Renal cortical epithelial cell (primary cell): ENCODE results near the gene IFNAR1. TPM values are rescaled to one million over a fixed set of nuclear protein-coding genes. Genes with fewer than 3 reads are reported as not detected.
"Not testable (repeated sequence)": the region's sequence is repeated elsewhere in the genome, so short reads cannot be mapped to it uniquely, and the experiment has no call there.

Experiments
- DNase-seq: peaks from one replicate; pipeline ENCODE4 v3.0.0-alpha.2; 2011; ENCODE audit warnings: low read depth
- total RNA-seq: library from RNA; depleted of rRNA; stranded (reverse); fragments of >200 nt; gene quantifications from 2 replicates; pipeline ENCODE4 v1.2.3, GENCODE V29; 2014

The IFNAR1 gene
- total RNA-seq, 1 donor from 2014 or later: 58.3 TPM

- DNase-seq: no peak
These were observed 21.0 kb downstream of the IFNAR1 start for GRCh38 chr21:33345751-33346238.

DNA sequence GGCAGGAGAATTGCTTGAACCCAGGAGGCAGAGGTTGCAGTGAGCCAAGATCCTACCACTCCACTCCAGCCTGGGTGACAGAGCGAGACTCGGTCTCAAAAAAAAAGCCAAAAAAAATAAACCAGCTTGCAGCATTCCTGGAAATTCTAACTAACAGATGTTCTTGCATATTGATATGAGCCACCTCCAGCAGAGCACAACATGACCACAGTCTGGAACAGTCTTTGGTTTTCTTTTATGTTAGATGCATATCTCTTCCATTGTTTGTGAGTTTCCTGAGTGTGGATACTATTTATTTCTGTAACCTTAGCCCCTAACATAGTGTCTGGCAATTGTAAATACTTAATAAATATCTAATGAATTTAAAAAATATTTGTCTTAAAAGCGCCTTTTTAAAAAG lies 23.9 kb downstream of the IFNAR1 start:
- no peak for DNase-seq

- no peak for DNase-seq
These were observed 25.9 kb downstream of the IFNAR1 start for GRCh38 chr21:33350676-33351075.

DNA sequence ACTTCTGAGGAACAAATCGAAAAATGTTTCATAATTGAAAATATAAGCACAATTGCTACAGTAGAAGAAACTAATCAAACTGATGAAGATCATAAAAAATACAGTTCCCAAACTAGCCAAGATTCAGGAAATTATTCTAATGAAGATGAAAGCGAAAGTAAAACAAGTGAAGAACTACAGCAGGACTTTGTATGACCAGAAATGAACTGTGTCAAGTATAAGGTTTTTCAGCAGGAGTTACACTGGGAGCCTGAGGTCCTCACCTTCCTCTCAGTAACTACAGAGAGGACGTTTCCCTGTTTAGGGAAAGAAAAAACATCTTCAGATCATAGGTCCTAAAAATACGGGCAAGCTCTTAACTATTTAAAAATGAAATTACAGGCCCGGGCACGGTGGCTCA lies 30.6 kb downstream of the IFNAR1 start:
- DNase-seq: no peak

GRCh38 chr21:33355996-33356395 lies 31.2 kb downstream of the IFNAR1 start:
- no peak for DNase-seq

DNA sequence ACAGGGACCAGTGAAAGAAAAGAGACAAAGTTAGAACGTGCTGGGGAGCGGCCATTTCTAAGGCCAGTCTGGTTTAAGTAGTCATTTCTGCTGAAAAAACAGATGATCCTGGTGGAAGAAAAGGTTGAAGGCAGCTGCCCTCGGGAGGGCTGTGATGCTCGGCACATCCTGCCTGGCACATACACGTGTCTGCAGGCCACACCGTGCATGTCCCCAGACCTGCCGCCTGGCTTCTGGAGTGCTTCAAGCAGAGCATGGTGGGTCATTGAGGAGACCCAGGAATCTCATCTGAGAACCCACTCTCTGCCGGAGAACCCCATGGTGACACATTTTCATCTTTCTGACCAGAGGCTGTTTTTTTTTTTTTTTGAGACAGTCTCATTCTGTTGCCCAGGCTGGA lies 32.4 kb downstream of the IFNAR1 start:
- no peak for DNase-seq

GRCh38 chr21:33359446-33359845 lies 34.7 kb downstream of the IFNAR1 start:
- no peak for DNase-seq

GRCh38 chr21:33360281-33360680 lies 35.5 kb downstream of the IFNAR1 start:
- no peak for DNase-seq

DNA sequence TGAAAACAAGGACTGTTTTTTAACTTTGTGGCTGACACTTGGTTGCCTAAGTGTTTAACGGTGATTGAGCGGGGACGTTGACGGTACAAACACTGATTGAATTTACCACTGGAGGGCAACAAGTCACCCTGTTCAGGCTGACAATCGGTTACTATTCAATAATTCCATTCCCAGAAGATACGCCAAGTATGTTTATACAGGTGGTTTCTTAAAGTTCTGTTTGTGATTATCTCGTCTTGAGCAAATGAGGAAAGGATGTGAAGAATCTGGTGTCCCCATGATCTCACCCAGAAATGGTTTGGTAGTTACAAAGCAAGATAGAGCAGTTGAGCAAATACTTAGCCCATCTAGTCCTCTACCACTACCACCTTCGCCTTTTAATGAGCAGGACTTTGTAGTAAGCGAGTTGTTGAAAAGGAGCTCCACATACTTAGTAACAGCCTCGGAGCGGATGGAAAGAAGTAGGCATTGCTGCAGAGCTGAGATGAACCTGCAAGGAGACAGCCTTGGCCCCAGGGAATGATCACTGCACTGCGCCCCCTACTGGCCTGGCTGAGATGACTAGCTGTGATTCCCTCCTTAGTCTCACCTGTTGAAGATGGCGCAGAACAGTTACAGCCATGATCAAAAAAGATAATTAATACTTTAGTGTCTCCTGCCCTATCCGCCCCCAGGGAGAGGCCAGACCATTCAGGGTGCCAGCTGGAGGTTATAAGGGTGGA lies 36.3 kb downstream of the IFNAR1 start:
- DNase-seq: peak; percentile 42

GRCh38 chr21:33362044-33362555 lies 37.3 kb downstream of the IFNAR1 start:
- peak; percentile 28 for DNase-seq

DNA sequence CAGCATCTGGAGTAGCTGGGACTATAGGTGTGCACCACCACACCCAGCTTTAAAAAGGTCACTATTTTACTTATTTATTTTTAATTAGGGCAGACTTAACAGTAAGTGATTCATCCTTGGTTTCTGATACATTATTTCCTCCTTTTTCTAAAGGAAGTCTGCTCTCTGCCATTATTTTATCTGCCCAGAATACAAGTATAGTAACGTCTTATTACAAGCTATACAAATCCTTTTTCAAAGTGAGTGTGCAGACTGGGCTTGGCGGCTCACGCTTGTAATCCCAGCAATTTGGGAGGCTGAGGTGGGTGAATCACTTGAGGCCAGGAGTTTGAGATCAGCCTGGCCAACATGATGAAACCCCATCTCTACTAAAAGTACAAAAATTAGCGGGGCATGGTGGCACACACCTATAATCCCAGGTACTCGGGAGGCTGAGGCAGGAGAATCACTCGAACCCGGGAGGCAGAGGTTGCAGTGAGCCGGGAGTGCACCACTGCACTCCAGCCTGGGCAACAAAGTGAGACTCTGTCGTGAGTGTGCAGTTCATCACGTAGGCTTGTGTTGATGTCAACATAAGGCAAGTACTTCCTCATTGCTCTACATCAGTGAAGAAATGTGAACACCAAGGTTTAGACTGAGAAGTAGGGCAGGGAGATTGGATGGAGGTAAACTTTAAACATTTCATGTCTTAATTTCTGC lies 39.3 kb downstream of the IFNAR1 start:
- DNase-seq: not testable (repeated sequence)

GRCh38 chr21:33364830-33365229 lies 40.1 kb downstream of the IFNAR1 start:
- DNase-seq: no peak

DNA sequence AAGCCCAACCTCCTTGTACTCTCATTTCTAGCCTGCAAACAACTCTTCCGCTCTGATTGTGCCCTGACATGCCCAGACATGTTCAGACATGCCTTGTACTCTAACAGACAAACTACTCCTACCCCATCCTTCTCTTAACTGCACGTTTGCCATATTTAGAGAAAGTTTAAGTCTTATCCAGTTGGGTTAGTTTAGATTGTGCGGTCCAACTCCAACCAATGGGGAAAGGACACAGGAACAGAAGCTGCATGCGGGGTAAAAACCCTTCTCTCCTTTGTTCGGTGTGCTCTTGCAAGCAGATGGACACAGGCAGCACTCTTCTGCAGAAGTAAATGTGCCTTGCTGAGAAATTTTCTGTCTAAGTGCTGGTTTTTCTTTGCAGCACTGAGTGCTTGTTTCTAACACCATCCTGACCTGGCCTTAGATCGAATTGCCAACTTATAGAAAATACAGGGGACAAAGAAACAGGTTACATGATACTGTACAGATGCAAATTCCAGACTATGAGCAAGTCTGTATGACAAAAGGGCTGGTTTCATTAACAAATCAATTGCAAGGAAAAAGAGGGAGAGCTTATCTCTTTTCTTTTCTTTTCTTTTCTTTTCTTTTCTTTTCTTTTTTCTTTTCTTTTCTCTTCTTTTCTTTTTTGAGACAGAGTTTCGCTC lies 42.7 kb downstream of the IFNAR1 start:
- no peak for DNase-seq

DNA sequence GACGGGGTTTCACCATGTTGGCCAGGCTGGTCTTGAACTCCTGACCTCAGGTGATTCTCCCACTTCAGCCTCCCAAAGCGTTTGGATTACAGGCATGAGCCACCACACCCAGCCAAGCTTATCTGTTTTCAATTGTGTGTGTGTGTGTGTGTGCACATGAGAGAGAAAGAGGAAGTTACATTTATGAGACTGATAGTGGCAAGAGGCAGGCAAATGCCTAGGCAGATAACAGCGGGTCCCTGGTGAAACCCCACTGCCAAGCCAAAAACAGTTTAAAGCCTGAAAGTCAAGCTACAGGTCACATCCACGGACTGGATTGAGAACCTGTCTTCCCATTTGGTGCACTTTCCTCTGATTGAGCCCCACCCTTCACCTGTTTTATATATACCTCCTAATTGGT lies 43.4 kb downstream of the IFNAR1 start:
- no peak for DNase-seq

DNA sequence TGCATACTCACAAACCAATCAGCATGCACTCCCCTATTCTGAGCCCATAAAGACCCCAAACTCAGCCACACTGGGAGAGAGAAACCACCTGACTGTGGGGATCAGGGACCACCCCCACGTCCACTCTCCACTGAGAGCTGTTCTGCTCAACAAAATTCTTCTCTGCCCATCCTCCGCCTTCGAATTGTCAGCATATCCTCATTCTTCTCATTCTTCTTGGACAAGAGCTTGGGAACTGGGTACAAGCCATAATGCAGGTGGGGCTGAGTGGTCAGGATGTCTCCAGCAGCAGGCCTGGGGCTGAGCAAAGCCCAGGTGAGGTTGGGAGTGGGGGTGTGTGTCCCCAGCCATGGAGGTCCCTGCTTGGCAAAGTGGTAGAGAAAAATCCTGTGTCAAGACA lies 43.8 kb downstream of the IFNAR1 start:
- no peak for DNase-seq

GRCh38 chr21:33369586-33369985 lies 44.8 kb downstream of the IFNAR1 start:
- DNase-seq: no peak

DNA sequence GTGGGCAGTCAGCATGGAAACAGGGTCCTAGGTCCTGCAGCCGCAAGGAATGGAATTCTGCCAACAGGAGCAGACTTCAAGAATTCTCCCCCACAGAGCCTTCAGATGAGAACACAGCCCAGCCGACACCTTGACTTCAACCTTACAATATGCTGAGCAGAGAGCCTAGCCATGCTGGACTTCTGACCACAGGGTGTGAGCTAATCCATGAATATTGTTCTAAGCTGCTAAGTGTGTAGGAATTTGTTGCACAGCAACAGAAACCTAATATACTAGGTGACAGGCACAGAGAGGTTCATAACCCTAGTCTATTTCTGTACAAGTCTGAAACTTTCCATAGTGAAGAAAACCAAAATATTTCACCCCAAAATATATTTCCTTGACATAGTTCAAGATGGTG lies 45.5 kb downstream of the IFNAR1 start:
- DNase-seq: no peak

DNA sequence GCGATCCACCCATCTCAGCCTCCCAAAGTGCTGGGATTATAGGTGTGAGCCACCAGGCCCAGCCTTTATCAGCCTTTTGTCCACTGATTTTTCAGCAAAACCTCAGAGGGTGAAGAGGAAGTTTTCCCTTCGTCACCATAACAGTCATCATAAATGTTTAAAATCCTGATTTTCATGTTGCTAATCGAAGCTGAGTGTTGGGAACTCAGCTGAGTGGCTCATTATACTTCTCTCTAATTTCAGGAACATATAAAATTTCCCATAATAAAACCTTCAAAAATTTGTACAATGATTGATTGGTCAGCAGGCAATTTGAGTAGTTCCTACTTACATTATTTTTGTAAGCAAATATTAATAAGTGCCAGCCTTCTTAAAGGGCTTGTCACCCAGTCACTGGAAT lies 46.6 kb downstream of the IFNAR1 start:
- DNase-seq: no peak

DNA sequence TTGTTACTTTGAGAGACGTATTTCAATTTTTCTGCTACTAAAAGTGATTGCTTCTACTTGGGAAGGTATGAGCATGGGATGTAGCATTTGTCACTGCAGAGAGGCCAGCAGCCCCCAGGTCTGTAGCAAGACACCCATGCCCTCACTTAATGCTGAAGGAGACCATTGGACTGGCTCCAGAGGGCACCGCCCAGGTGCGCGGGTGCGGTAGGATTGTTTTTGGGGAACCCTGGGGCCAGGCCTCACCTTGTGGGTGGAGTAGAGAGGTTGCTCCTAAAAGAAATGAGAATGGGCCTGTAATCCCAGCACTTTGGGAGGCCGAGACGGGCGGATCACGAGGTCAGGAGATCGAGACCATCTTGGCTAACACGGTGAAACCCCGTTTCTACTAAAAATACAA lies 47.8 kb downstream of the IFNAR1 start:
- no peak for DNase-seq

DNA sequence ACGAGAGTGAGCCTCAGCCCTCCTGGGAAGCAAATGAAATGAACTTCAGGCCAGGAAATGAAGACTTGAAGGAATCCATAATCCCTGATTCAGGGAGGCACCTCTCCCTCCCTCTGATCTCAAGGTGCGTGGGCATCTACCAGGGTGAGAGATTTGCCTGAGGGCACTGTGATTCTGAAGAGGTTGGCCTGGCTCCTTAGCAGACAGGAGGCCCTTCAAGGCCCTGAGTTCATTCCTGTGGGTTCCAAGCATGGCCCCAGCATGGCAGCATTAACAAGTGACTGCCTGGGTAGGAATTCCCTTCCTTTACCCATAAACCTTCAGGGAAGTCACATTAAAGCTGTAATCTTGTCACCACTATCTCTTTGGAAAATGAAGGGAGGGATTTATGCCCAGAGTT lies 48.7 kb downstream of the IFNAR1 start:
- DNase-seq: peak; percentile 36

DNA sequence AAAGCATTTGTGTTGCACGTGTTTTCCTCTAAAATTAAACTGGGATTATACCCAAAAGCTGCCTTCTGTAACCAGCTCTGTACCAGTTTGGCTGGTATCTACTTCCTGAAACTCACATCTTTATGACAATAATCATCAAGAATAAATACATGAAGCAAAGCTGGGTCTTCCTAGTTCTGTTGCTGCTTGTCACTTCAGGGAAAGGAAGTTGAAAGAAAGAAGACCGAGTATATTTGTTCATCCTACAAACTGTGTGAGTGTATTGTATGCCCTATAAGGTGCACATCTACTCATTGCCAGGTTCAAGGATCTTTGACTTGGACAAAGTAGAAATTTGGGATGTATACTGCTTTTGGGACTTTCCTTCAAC lies 49.3 kb downstream of the IFNAR1 start:
- DNase-seq: no peak

- peak; percentile 52 for DNase-seq
These were observed 49.8 kb downstream of the IFNAR1 start for GRCh38 chr21:33374450-33375096.
